Mammary epithelial cell (primary cell): Measurements from ENCODE around the gene ZFR2.

Experiments used
- EZH2 ChIP-seq: IDR thresholded peaks from 2 replicates; pipeline ENCODE4 v1.6.1; 2012; ENCODE audit warnings: low read length, inconsistent platforms, borderline replicate concordance
- TF ChIP-seq, protein P1 (sequence below), 2 donors: IDR thresholded peaks in 1 of 2; conservative IDR thresholded peaks in 1 of 2; 2 replicates each; pipeline ENCODE4 v1.5.1; 2011 to 2012; ENCODE audit warnings: inconsistent platforms in 2 of 2, low read length in 2 of 2, mild to moderate bottlenecking in 2 of 2, control low read depth in 1 of 2, low read depth in 1 of 2; ENCODE audit not compliant: insufficient read depth in 1 of 2; ENCODE audit errors: extremely low read depth in 1 of 2

DNA sequence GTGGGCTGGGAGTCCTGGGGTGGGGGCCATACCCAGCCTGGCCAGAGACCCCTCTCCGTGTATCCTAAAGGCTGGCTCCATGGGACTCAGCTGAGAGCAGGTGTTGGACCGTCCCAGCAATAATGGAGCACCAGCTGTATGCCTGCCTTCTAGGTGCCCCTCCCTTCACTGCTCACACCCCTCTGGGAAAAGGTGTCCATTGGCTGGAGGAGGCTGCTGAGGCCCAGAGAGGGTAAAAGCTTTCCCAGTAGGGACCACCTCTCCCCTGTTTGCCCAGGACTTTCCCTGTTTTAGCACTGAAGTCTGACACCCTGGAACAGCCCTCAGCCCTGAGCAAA, 93.5 kb downstream of the ZFR2 start:
- TF ChIP-seq, protein P1, sequence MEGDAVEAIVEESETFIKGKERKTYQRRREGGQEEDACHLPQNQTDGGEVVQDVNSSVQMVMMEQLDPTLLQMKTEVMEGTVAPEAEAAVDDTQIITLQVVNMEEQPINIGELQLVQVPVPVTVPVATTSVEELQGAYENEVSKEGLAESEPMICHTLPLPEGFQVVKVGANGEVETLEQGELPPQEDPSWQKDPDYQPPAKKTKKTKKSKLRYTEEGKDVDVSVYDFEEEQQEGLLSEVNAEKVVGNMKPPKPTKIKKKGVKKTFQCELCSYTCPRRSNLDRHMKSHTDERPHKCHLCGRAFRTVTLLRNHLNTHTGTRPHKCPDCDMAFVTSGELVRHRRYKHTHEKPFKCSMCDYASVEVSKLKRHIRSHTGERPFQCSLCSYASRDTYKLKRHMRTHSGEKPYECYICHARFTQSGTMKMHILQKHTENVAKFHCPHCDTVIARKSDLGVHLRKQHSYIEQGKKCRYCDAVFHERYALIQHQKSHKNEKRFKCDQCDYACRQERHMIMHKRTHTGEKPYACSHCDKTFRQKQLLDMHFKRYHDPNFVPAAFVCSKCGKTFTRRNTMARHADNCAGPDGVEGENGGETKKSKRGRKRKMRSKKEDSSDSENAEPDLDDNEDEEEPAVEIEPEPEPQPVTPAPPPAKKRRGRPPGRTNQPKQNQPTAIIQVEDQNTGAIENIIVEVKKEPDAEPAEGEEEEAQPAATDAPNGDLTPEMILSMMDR (conservative IDR thresholded peaks at IDR 0.05 in 1 of 2, IDR thresholded peaks at IDR 0.05 in 1 of 2; ENCODE audit: extremely low read depth in 1 of 2, insufficient read depth in 1 of 2, low read depth in 1 of 2, low read length in 2 of 2) = no peak
- TF ChIP-seq EZH2 = no peak
